GM13977 (cell line): ENCODE data around the gene ARL4D.
"Not testable (repeated sequence)": the region's sequence is repeated elsewhere in the genome, so short reads cannot be mapped to it uniquely, and the experiment has no call there.

Source experiments
- DNase-seq: peaks from one replicate; pipeline ENCODE4 v3.0.0; 2012; ENCODE audit warnings: low spot score
- CTCF ChIP-seq: IDR thresholded peaks from 2 replicates; pipeline ENCODE4 v1.5.1; 2012; ENCODE audit warnings: mild to moderate bottlenecking, control low read depth; ENCODE audit not compliant: insufficient read depth; ENCODE audit errors: extremely low read depth, missing control alignments
- in situ Hi-C: fragments of 300-500 bp; cut with MboI; formaldehyde crosslinking; loops from one replicate; pipeline ENCODE4 v1.12.0; 2022; ENCODE audit warnings: low sequenced_read_pairs, low pct_unique_long_range_greater_than_20kb, mixed read lengths, inconsistent platforms; ENCODE audit not compliant: unreplicated experiment

The ARL4D gene

GRCh38 chr17:43418441-43419374 is 19.9 kb downstream of the ARL4D start:
- in situ Hi-C loops, result no loop called here
- no peak for TF ChIP-seq CTCF
- no peak for DNase-seq

DNA sequence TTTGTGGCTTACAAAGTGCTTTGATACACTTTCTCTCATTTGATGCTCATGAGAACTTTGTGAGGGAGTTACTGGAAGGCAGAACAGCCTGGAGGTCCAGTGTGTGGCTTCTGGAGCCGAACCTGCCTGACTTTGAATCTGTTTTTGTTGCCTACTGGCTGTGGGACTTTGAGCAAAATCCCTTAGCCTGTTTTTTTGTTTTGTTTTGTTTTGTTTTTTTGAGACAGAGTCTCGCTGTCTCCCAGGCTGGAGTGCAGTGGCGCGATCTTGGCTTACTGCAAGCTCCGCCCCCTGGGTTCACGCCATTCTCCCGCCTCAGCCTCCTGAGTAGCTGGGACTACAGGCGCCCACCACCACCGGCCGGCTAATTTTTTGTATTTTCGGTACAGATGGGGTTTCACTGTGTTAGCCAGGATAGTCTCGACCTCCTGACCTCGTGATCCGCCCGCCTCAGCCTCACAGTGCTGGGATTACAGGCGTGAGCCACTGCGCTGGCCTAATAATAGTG is 20.6 kb downstream of the ARL4D start:
- DNase-seq, in situ Hi-C loops: not testable (repeated sequence)

DNA sequence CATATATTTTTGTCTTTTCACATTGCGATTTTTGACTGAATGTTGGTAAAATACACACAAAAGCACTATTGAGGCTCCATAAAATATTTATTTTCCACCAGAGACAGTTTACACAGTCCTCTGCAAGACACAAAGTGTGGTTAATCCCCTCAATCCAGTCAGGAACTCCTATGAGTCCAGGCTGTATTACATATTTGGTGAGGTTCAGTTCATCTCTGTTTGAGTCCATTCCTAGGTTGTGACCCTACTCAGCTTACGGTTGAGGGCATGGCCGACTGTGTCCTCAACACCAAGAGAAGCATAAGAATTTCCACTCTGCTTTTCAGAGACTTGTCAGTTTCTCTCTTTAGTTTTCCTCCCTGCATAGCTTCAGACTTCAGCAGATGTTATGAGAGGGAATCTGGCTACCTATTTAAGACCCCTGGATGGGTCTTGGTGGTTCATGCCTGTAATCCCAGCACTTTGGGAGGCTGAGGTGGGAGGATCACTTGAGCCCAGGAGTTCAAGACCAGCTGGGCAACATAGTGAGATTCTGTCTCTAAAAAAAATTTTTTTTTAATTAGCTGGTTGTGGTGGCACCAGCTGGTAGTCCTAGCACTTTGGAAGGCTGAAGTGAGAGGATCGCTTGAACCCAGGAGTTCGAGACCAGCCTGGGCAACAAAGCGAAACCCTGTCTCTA is 25.1 kb downstream of the ARL4D start:
- DNase-seq, result no peak
- TF ChIP-seq CTCF, result no peak
- in situ Hi-C loops, result no loop called here

DNA sequence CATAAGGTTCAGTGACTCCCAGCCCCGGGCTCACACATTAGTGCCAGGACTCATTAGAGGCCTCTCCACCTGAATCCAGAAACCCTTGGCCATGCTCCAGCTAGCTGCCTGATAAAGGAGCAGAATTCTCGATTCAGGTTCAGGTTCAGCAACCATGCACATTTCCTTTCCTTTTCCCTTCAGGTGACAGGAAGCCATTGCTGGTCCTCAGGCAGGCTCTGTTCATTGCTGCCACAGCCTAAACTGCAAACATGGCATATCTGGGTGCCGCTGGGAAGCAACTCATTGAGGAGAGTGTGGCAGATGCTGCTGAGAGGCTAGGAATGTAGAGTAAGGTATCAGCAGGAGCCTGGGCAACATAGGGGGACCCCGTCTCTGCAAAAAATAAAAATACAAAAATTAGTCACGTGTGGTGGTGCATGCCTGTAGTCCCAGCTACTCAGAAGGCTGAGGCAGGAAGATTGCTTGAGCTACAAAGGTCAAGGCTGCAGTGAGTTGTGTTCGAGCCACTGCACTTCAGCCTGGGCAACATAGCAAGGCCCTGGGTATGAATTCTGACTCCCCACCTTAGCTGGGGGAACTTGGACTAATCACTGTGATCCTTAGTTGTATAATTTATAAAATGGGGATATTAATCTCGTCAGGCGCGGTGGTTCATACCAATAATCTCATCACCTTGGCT is 28.7 kb downstream of the ARL4D start:
- in situ Hi-C loops, result no loop called here
- TF ChIP-seq CTCF, result no peak
- DNase-seq, result no peak

DNA sequence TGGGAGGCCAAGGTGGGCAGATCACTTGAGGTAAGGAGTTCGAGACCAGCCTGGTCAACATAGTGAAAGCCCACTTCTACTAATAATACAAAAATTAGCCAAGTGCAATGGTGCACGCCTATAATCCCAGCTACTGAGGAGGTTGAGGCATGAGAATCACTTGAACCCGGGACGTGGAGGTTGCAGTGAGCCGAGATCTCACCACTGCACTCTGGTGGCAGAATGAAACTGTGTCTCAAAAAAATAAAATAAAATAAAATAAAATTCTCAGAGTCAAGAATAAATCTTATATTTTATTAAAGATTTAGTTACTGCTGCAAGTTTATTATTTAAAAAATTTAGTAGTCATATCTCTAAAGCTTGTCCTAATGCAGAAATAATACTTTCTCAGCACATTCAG is 29.7 kb downstream of the ARL4D start:
- no peak for TF ChIP-seq CTCF

DNA sequence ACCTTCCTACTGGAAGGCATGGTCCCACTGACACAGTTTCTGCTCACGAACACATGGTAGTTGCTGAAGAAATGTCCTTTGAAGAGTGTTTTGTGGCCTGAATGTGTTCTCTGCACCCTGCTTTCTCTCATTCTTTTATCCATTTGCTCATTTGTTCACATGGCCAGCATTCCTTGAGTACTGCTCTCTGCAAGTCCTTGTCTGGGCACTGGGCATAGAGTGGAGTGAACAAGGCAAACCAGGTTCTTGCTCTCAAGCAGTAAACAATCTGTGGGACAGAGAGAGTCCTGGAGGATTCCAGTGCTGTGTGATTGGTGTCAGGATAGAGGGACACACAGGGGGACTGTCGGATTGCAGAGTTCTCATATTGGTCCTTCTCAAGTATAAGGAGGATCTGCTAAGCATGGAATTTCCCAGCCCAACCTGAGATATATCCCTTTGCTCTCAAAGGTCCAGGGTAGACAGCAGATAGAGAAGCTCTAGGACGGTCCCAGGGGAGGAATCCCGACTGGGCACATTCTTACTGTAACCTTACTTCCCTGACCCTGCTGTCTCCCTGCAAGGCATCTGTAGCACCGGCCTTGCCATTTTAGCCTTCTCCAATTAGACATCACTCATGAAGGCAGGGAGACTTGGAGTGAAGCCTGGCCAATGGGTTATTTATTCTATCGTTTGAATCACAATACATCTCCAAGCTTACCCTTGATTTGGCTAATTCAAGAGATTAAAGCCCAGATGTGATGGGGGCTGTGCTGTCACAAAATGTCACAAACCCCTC is 32.3 kb downstream of the ARL4D start:
- in situ Hi-C loops, result no loop called here
- no peak for TF ChIP-seq CTCF
- DNase-seq, result no peak

More for the DNA sequence above, 29.7 kb downstream of the ARL4D start:
- in situ Hi-C loops, result no loop called here
- DNase-seq, result no peak
